Stimulated activated naive CD8-positive, alpha-beta T cell treated with anti-CD3 and anti-CD28 coated beads, Interleukin-15, amount 100 ng/mL, for 72 hours (primary cell): Measurements from ENCODE around the gene CREBBP.

ENCODE experiments used
- ATAC-seq: fragments of 150-1000 bp; cut with Tn5 transposase; 2 replicates; pipeline ENCODE4 v1.10.0; 2021; ENCODE audit warnings: mild to moderate bottlenecking, moderate library complexity
- DNase-seq, 2 donors: peaks; one replicate each; pipeline ENCODE4 v3.0.0; 2021 to 2022
- H3K27ac Mint-ChIP-seq, 2 donors: one replicate each; pipeline ENCODE4 v1.8.0; 2022; ENCODE audit warnings: mild to moderate bottlenecking in 2 of 2, mixed read lengths in 2 of 2, moderate library complexity in 2 of 2
- H3K27me3 Mint-ChIP-seq: one replicate; pipeline ENCODE4 v1.8.0; 2022; ENCODE audit warnings: mixed read lengths
- H3K4me1 Mint-ChIP-seq: one replicate; pipeline ENCODE4 v1.8.0; 2022; ENCODE audit warnings: mild to moderate bottlenecking, mixed read lengths
- H3K4me3 Mint-ChIP-seq, 2 donors: one replicate each; pipeline ENCODE4 v1.8.0; 2022; ENCODE audit warnings: mild to moderate bottlenecking in 2 of 2, mixed read lengths in 2 of 2, moderate library complexity in 1 of 2
- H3K9me3 Mint-ChIP-seq, 2 donors: one replicate each; pipeline ENCODE4 v1.8.0; 2022; ENCODE audit warnings: mixed read lengths in 2 of 2

Gene CREBBP

GRCh38 chr16:3738128-3738527 lies 142.4 kb downstream of the CREBBP start:
- H3K27me3 Mint-ChIP-seq, result no peaks in the 10 kb centered on the region
- peak overlapping the region; percentile 72 to 89 for H3K27ac Mint-ChIP-seq
- no peak overlapping the region for H3K4me3 Mint-ChIP-seq
- ATAC-seq (no peak), DNase-seq (no peak)
- H3K4me1 Mint-ChIP-seq, result no peaks in the 10 kb centered on the region
- no peaks in the 10 kb centered on the region for H3K9me3 Mint-ChIP-seq

- no peak for DNase-seq
- ATAC-seq, result no peak
- no peak overlapping the region for H3K4me3 Mint-ChIP-seq
- H3K9me3 Mint-ChIP-seq, result no peaks in the 10 kb centered on the region
- H3K4me1 Mint-ChIP-seq, result no peaks in the 10 kb centered on the region
- peak overlapping the region in 1 of 2 donors; percentile 6 for H3K27ac Mint-ChIP-seq
- no peaks in the 10 kb centered on the region for H3K27me3 Mint-ChIP-seq
Measured at GRCh38 chr16:3737181-3737580, 143.3 kb downstream of the CREBBP start.

- H3K4me3 Mint-ChIP-seq, result no peak overlapping the region
- ATAC-seq (no peak), DNase-seq (no peak)
- no peaks in the 10 kb centered on the region for H3K27me3 Mint-ChIP-seq
- H3K27ac Mint-ChIP-seq, result no peak overlapping the region
- H3K4me1 Mint-ChIP-seq, result no peaks in the 10 kb centered on the region
- no peaks in the 10 kb centered on the region for H3K9me3 Mint-ChIP-seq
Measured at GRCh38 chr16:3736116-3736515, 144.4 kb downstream of the CREBBP start.

GRCh38 chr16:3735541-3735940 lies 145.0 kb downstream of the CREBBP start:
- Mint-ChIP-seq H3K27ac (no peak overlapping the region), H3K9me3 (no peaks in the 10 kb centered on the region)

GRCh38 chr16:3734758-3735221 lies 145.7 kb downstream of the CREBBP start:
- Mint-ChIP-seq H3K27ac (peak overlapping the region in 1 of 2 donors; percentile 64), H3K9me3 (no peaks in the 10 kb centered on the region), H3K4me1 (no peaks in the 10 kb centered on the region), H3K4me3 (no peak overlapping the region), H3K27me3 (no peaks in the 10 kb centered on the region)
- ATAC-seq, result peak; percentile 23
- DNase-seq, result no peak

More at GRCh38 chr16:3735541-3735940, 145.0 kb downstream of the CREBBP start:
- H3K4me3 Mint-ChIP-seq, result no peak overlapping the region
- H3K4me1 Mint-ChIP-seq, result no peaks in the 10 kb centered on the region
- no peaks in the 10 kb centered on the region for H3K27me3 Mint-ChIP-seq
- ATAC-seq (no peak), DNase-seq (no peak)

GRCh38 chr16:3734084-3734757 lies 146.3 kb downstream of the CREBBP start:
- peak overlapping the region in 1 of 2 donors; percentile 90 for H3K27ac Mint-ChIP-seq

GRCh38 chr16:3732171-3732570 lies 148.3 kb downstream of the CREBBP start:
- ATAC-seq, result no peak
- H3K27me3 Mint-ChIP-seq, result no peaks in the 10 kb centered on the region
- no peak overlapping the region for H3K27ac Mint-ChIP-seq
- peaks cover 5% of the 10 kb centered on the region for H3K4me1 Mint-ChIP-seq
- no peak overlapping the region for H3K4me3 Mint-ChIP-seq
- no peaks in the 10 kb centered on the region for H3K9me3 Mint-ChIP-seq
- DNase-seq, result no peak

More at GRCh38 chr16:3734084-3734757, 146.3 kb downstream of the CREBBP start:
- ATAC-seq, result no peak
- no peak for DNase-seq
- H3K4me3 Mint-ChIP-seq, result no peak overlapping the region
- no peaks in the 10 kb centered on the region for H3K4me1 Mint-ChIP-seq
- no peaks in the 10 kb centered on the region for H3K27me3 Mint-ChIP-seq
- H3K9me3 Mint-ChIP-seq, result no peaks in the 10 kb centered on the region

GRCh38 chr16:3731126-3731935 lies 149.2 kb downstream of the CREBBP start:
- peak overlapping the region in 1 of 2 donors; percentile 9 for H3K27ac Mint-ChIP-seq
- H3K4me1 Mint-ChIP-seq, result peaks cover 5% of the 10 kb centered on the region
- H3K27me3 Mint-ChIP-seq, result no peaks in the 10 kb centered on the region
- DNase-seq (no peak), ATAC-seq (no peak)
- H3K4me3 Mint-ChIP-seq, result peak overlapping the region in 1 of 2 donors; percentile 15
- H3K9me3 Mint-ChIP-seq, result no peaks in the 10 kb centered on the region

- Mint-ChIP-seq H3K4me3 (no peak overlapping the region), H3K27ac (no peak overlapping the region), H3K9me3 (no peaks in the 10 kb centered on the region), H3K27me3 (no peaks in the 10 kb centered on the region), H3K4me1 (peaks cover 5% of the 10 kb centered on the region)
- ATAC-seq (no peak), DNase-seq (no peak)
Measured at GRCh38 chr16:3730161-3731125, 150.1 kb downstream of the CREBBP start.

GRCh38 chr16:3729161-3730112 lies 151.1 kb downstream of the CREBBP start:
- Mint-ChIP-seq H3K27me3 (no peaks in the 10 kb centered on the region), H3K4me3 (no peak overlapping the region), H3K4me1 (peaks cover 11% of the 10 kb centered on the region), H3K9me3 (no peaks in the 10 kb centered on the region), H3K27ac (no peak overlapping the region)
- peak; percentile 24 for ATAC-seq
- no peak for DNase-seq

- Mint-ChIP-seq H3K4me1 (peaks cover 11% of the 10 kb centered on the region), H3K9me3 (no peaks in the 10 kb centered on the region), H3K4me3 (no peak overlapping the region), H3K27ac (peak overlapping the region in 1 of 2 donors; percentile 63), H3K27me3 (no peaks in the 10 kb centered on the region)
- no peak for DNase-seq
- ATAC-seq, result peak; percentile 31
Measured at GRCh38 chr16:3728424-3729160, 151.9 kb downstream of the CREBBP start.

- Mint-ChIP-seq H3K27ac (no peak overlapping the region), H3K4me1 (peaks cover 11% of the 10 kb centered on the region), H3K4me3 (no peak overlapping the region), H3K27me3 (no peaks in the 10 kb centered on the region), H3K9me3 (no peaks in the 10 kb centered on the region)
- DNase-seq (no peak), ATAC-seq (no peak)
Measured at GRCh38 chr16:3727806-3728381, 152.6 kb downstream of the CREBBP start.

GRCh38 chr16:3726021-3726687 lies 154.4 kb downstream of the CREBBP start:
- Mint-ChIP-seq H3K4me1 (peaks cover 11% of the 10 kb centered on the region), H3K27me3 (no peaks in the 10 kb centered on the region), H3K27ac (no peak overlapping the region), H3K9me3 (no peaks in the 10 kb centered on the region), H3K4me3 (no peak overlapping the region)
- DNase-seq (no peak), ATAC-seq (no peak)
